ENCODE measurements around the gene VASH2. TPM values are rescaled to one million over a fixed set of nuclear protein-coding genes. Genes with fewer than 3 reads are reported as not detected.

VASH2 gene
- total and polyA plus RNA-seq, 2 of the 8 experiments (the other 6 are each of a cell fraction or from before 2014, with no cell fraction given), result 44.0 to 187 TPM

DNA sequence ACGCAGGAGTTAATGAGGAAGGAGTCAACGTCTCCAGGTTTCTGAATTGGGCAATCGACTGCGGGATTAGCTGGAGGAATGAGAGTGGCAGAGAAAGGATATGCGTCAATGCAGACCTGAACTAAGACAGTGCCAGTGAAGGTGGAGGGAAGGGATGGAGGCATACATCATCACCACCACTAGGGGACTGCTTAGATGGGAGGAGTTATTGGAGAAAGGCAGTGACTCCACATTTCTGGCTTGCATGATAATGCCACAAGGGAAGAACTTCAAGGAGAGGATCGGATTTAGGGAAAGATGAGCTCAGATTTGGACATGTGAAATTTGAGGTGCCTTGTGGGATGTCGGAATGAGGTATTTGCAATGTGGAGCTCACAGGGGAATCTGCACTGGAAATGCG, 17.5 kb downstream of the VASH2 start (continued):
- TF ChIP-seq, protein P1, sequence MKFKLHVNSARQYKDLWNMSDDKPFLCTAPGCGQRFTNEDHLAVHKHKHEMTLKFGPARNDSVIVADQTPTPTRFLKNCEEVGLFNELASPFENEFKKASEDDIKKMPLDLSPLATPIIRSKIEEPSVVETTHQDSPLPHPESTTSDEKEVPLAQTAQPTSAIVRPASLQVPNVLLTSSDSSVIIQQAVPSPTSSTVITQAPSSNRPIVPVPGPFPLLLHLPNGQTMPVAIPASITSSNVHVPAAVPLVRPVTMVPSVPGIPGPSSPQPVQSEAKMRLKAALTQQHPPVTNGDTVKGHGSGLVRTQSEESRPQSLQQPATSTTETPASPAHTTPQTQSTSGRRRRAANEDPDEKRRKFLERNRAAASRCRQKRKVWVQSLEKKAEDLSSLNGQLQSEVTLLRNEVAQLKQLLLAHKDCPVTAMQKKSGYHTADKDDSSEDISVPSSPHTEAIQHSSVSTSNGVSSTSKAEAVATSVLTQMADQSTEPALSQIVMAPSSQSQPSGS (IDR thresholded peaks at IDR 0.05; ENCODE audit: low read length), result peak; percentile 85; the same call in 1 of the 2 replicates
- TF ChIP-seq MAFK (IDR thresholded peaks at IDR 0.05; ENCODE audit: low read depth, low read length) (peak; percentile 58; the same call in 1 of the 2 replicates), POU5F1 (IDR thresholded peaks at IDR 0.05; ENCODE audit: low read depth, low read length) (peak; percentile 59), HDAC2 (IDR thresholded peaks at IDR 0.05; ENCODE audit: borderline replicate concordance in 1 of 2, low read depth in 2 of 2, low read length in 2 of 2) (no peak), TCF12 (IDR thresholded peaks at IDR 0.05; ENCODE audit: low read depth, low read length) (no peak), POLR2A (IDR thresholded peaks at IDR 0.05; ENCODE audit: control extremely low read depth in 1 of 2, low read depth in 2 of 2, low read length in 2 of 2) (peak; percentile 52 to 65), YY1 (IDR thresholded peaks at IDR 0.05; ENCODE audit: low read depth, low read length) (peak; percentile 41; the same call in 1 of the 2 replicates), SP1 (IDR thresholded peaks at IDR 0.05; ENCODE audit: low read depth, low read length) (peak; percentile 70; the same call in 1 of the 2 replicates), SIN3A (conservative IDR thresholded peaks at IDR 0.05 in 1 of 2, IDR thresholded peaks at IDR 0.05 in 1 of 2; ENCODE audit: low read depth in 1 of 2, low read length in 2 of 2) (0 out of 4 replicates have a peak, but pooled peaks of 1 of the 2 experiments have one; percentile 13), RAD21 (IDR thresholded peaks at IDR 0.05 in 1 of 2, conservative IDR thresholded peaks at IDR 0.05 in 1 of 2; ENCODE audit: low read depth in 2 of 2, low read length in 2 of 2) (peak; percentile 28 to 42), GABPA (IDR thresholded peaks at IDR 0.05; ENCODE audit: borderline replicate concordance, insufficient read depth, low read length) (no peak), TEAD4 (IDR thresholded peaks at IDR 0.05; ENCODE audit: low read depth, low read length) (0 out of 2 replicates have a peak, but pooled peaks have one; percentile 7), KDM5A (IDR thresholded peaks at IDR 0.05; ENCODE audit: low read length) (no peak), BRCA1 (IDR thresholded peaks at IDR 0.05; ENCODE audit: low read depth, low read length) (no peak), TAF7 (optimal IDR thresholded peaks at IDR 0.05; ENCODE audit: borderline replicate concordance, low read depth, low read length) (peak; percentile 64), POLR2AphosphoS5 (IDR thresholded peaks at IDR 0.05; ENCODE audit: low read depth, low read length) (peak; percentile 80; the same call in 1 of the 2 replicates)
